Left lung (tissue), 10 donors: ENCODE data around the gene VTI1A. TPM values are rescaled to one million over a fixed set of nuclear protein-coding genes. Genes with fewer than 3 reads are reported as not detected.

Experiments used
- ATAC-seq: fragments of 200-7000 bp; cut with Tn5 transposase; one replicate; pipeline ENCODE4 v1.9.1; 2020; ENCODE audit warnings: moderate library complexity
- DNase-seq, 4 donors: peaks; one replicate each; pipeline ENCODE4 v3.0.0-alpha.2; 2013 to 2020
- H3K27ac ChIP-seq, 2 donors: fragments of 200-600 bp; sonication (generic) in 1 of 2; one replicate each; pipeline versions ENCODE4 v1.5.0 to v1.8.0; 2020 to 2021
- H3K27me3 ChIP-seq, 2 donors: fragments of 200-600 bp; sonication (generic) in 1 of 2; one replicate each; pipeline versions ENCODE4 v1.5.0 to v1.8.0; 2020 to 2021
- H3K36me3 ChIP-seq, 2 donors: fragments of 200-600 bp; sonication (generic) in 1 of 2; one replicate each; pipeline versions ENCODE4 v1.5.0 to v1.8.0; 2020 to 2021
- H3K4me1 ChIP-seq, 2 donors: fragments of 200-600 bp; one replicate each; pipeline ENCODE4 v1.8.0; 2021
- H3K4me3 ChIP-seq, 2 donors: fragments of 200-600 bp; sonication (generic) in 1 of 2; one replicate each; pipeline versions ENCODE4 v1.5.0 to v1.8.0; 2020 to 2021; ENCODE audit warnings: mild to moderate bottlenecking in 1 of 2
- H3K9me3 ChIP-seq, 2 donors: fragments of 200-600 bp; sonication (generic) in 1 of 2; one replicate each; pipeline versions ENCODE4 v1.5.0 to v1.8.0; 2020 to 2021
- CTCF ChIP-seq, 2 donors: fragments of 200-600 bp; sonication (generic) in 1 of 2; IDR thresholded peaks; one replicate each; pipeline versions ENCODE4 v1.5.0 to v1.8.0; 2021; ENCODE audit warnings: antibody characterized with exemption in 2 of 2
- intact Hi-C, 2 donors: fragments of 100-400 bp; cut with DNase I; formaldehyde crosslinking; loops; one replicate each; pipeline versions ENCODE4 v1.11.2 to v1.14.2; 2022
- polyA plus RNA-seq, 6 donors: library from polyadenylated mRNA; unstranded; fragments of 120-200 nt; gene quantifications; one replicate each; pipeline ENCODE4 v1.2.1, GENCODE V29; 2013; ENCODE audit not compliant: insufficient read length in 6 of 6
- total RNA-seq, 2 donors: library from RNA; stranded (reverse); fragmentation: NEBNext Ultra II Directional; extraction: Animal tissue kit (Norgen Biotek cat#: 25700); gene quantifications; one replicate each; pipeline ENCODE4 v1.2.1, GENCODE V29; 2021
- donor health status: DM: no; HTN: yes; CAD: no.
- donor health status: DM: no; HTN: no; CAD: no.

VTI1A gene
- total and polyA plus RNA-seq, 8 donors, result 13.6 to 39.0 (median 17.7) TPM

- ATAC-seq (no peak), DNase-seq (no peak)
- Histone ChIP-seq H3K4me3 (no peak overlapping the region), H3K4me1 (no peaks in the 10 kb centered on the region), H3K36me3 (no peaks in the 10 kb centered on the region), H3K9me3 (no peaks in the 10 kb centered on the region), H3K27me3 (no peaks in the 10 kb centered on the region), H3K27ac (no peak overlapping the region)
- no peak for TF ChIP-seq CTCF (IDR thresholded peaks at IDR 0.05)
- intact Hi-C loops, result no loop called here
These were observed 259.6 kb downstream of the VTI1A start for GRCh38 chr10:112706577-112706976.

- Histone ChIP-seq H3K27ac (no peak overlapping the region), H3K4me1 (no peaks in the 10 kb centered on the region), H3K9me3 (no peaks in the 10 kb centered on the region), H3K36me3 (no peaks in the 10 kb centered on the region), H3K27me3 (no peaks in the 10 kb centered on the region), H3K4me3 (no peak overlapping the region)
- TF ChIP-seq CTCF (IDR thresholded peaks at IDR 0.05), result no peak
- intact Hi-C loops, result no loop called here
- ATAC-seq (no peak), DNase-seq (no peak)
These were observed 261.4 kb downstream of the VTI1A start for GRCh38 chr10:112708461-112708860.

GRCh38 chr10:112710528-112710927, 263.5 kb downstream of the VTI1A start:
- no peaks in the 10 kb centered on the region for H3K9me3 ChIP-seq
- peaks cover 0 to 8% of the 10 kb centered on the region in 2 donors for H3K4me1 ChIP-seq
- no peak overlapping the region for H3K27ac ChIP-seq
- ATAC-seq (no peak), DNase-seq (no peak)
- H3K4me3 ChIP-seq, result no peak overlapping the region
- TF ChIP-seq CTCF (IDR thresholded peaks at IDR 0.05), result no peak
- intact Hi-C loops, result no loop called here
- no peaks in the 10 kb centered on the region for H3K27me3 ChIP-seq
- H3K36me3 ChIP-seq, result no peaks in the 10 kb centered on the region

GRCh38 chr10:112711366-112711765, 264.4 kb downstream of the VTI1A start:
- H3K4me1 ChIP-seq, result peaks cover 0 to 8% of the 10 kb centered on the region in 2 donors
- H3K4me3 ChIP-seq, result no peak overlapping the region
- H3K9me3 ChIP-seq, result no peaks in the 10 kb centered on the region
- no peak for TF ChIP-seq CTCF (IDR thresholded peaks at IDR 0.05)
- H3K27ac ChIP-seq, result no peak overlapping the region
- DNase-seq (no peak), ATAC-seq (no peak)
- intact Hi-C loops, result no loop called here
- H3K36me3 ChIP-seq, result no peaks in the 10 kb centered on the region
- H3K27me3 ChIP-seq, result no peaks in the 10 kb centered on the region

GRCh38 chr10:112712536-112712935, 265.5 kb downstream of the VTI1A start:
- H3K27ac ChIP-seq, result no peak overlapping the region
- no peak for TF ChIP-seq CTCF (IDR thresholded peaks at IDR 0.05)
- no peak for ATAC-seq
- peak in 1 of 4 donors; percentile 40 for DNase-seq
- intact Hi-C loops, result no loop called here
- H3K9me3 ChIP-seq, result no peaks in the 10 kb centered on the region
- no peak overlapping the region for H3K4me3 ChIP-seq
- H3K4me1 ChIP-seq, result peaks cover 0 to 8% of the 10 kb centered on the region in 2 donors
- no peaks in the 10 kb centered on the region for H3K36me3 ChIP-seq
- no peaks in the 10 kb centered on the region for H3K27me3 ChIP-seq
